Upper lobe of left lung (tissue), 6 donors: ENCODE results near the gene PLCH2. TPM values are rescaled to one million over a fixed set of nuclear protein-coding genes. Genes with fewer than 3 reads are reported as not detected.

Experiments
- ATAC-seq, 2 donors: fragments of 200-7000 bp; cut with Tn5 transposase; one replicate each; pipeline ENCODE4 v1.9.1; 2022; ENCODE audit warnings: mild to moderate bottlenecking in 2 of 2, moderate library complexity in 2 of 2; ENCODE audit not compliant: low FRiP score in 2 of 2
- DNase-seq, 2 donors: peaks; one replicate each; pipeline ENCODE4 v3.0.0-alpha.2; 2019 to 2020
- H3K27ac ChIP-seq, 4 donors: fragments of 200-600 bp; sonication (generic); one replicate each; pipeline ENCODE4 v1.5.1; 2016 to 2019
- H3K27me3 ChIP-seq, 4 donors: fragments of 200-600 bp; sonication (generic); one replicate each; pipeline ENCODE4 v1.5.1; 2017 to 2019
- H3K36me3 ChIP-seq, 4 donors: fragments of 200-600 bp; sonication (generic); one replicate each; pipeline ENCODE4 v1.5.1; 2016 to 2019
- H3K4me1 ChIP-seq, 4 donors: fragments of 200-600 bp; sonication (generic); one replicate each; pipeline ENCODE4 v1.5.1; 2018 to 2019
- H3K4me3 ChIP-seq, 4 donors: fragments of 200-600 bp; sonication (generic); one replicate each; pipeline ENCODE4 v1.5.1; 2017 to 2019; ENCODE audit warnings: mild to moderate bottlenecking in 2 of 4, moderate library complexity in 1 of 4
- H3K9me3 ChIP-seq, 4 donors: fragments of 200-600 bp; sonication (generic); one replicate each; pipeline ENCODE4 v1.5.1; 2018 to 2019
- CTCF ChIP-seq, 6 experiments: fragments of 450-650 bp in 4 of 6; fragments of 200-600 bp in 2 of 6; sonication (generic) in 2 of 6; IDR thresholded peaks; one replicate each; pipeline ENCODE4 v1.5.1; 2016 to 2019; ENCODE audit warnings: antibody characterized with exemption in 6 of 6
- EP300 ChIP-seq, 4 donors: sonication (generic); formaldehyde crosslinking; IDR thresholded peaks; one replicate each; pipeline ENCODE4 v1.5.1; 2017; ENCODE audit warnings: antibody characterized with exemption in 4 of 4, control low read depth in 2 of 4
- POLR2A ChIP-seq, 4 donors: fragments of 450-650 bp; IDR thresholded peaks; one replicate each; pipeline ENCODE4 v1.5.1; 2016 to 2017; ENCODE audit warnings: antibody characterized with exemption in 4 of 4, mild to moderate bottlenecking in 2 of 4
- POLR2AphosphoS5 ChIP-seq, 2 donors: sonication (generic); formaldehyde crosslinking; IDR thresholded peaks; one replicate each; pipeline ENCODE4 v1.5.1; 2017; ENCODE audit warnings: antibody characterized with exemption in 2 of 2
- WGBS, 2 donors: methylation state at CpG; one replicate each; pipeline ENCODE4 v1.1.5; 2017 to 2018; 5-methylcytosine and 5-hydroxymethylcytosine counted together
- total RNA-seq, 6 donors: library from RNA; depleted of rRNA in 4 of 6; stranded (reverse); fragments of >200 nt in 4 of 6; gene quantifications; one replicate each; pipeline versions ENCODE4 v1.1.0 to v1.2.1, GENCODE V29; 2016 to 2021
- donor health status: DM: no; HTN: no; CAD: no; lungs with moderate emphysema.
- donor health status: DM: no; HTN: yes; CAD: no; lungs with severe emphysema.

Gene PLCH2
- total RNA-seq, 6 donors from 2014 or later: 1.5 to 7.3 (median 3.4) TPM

GRCh38 chr1:2483970-2484369 lies 7.9 kb downstream of the PLCH2 start:
- no peak for TF ChIP-seq POLR2A (IDR thresholded peaks at IDR 0.05)
- no peaks in the 10 kb centered on the region for H3K36me3 ChIP-seq
- no peak overlapping the region for H3K27ac ChIP-seq
- peaks cover 0 to 10% (median 3%) of the 10 kb centered on the region in 4 donors for H3K9me3 ChIP-seq
- no peak for ATAC-seq
- no peaks in the 10 kb centered on the region for H3K4me1 ChIP-seq
- H3K4me3 ChIP-seq: no peak overlapping the region
- DNase-seq: no peak
- H3K27me3 ChIP-seq: no peaks in the 10 kb centered on the region
- WGBS, 2 donors: 85 to 86% methylated on average over 7 to 16 of the region's 16 CpGs

GRCh38 chr1:2486041-2486440 lies 10.0 kb downstream of the PLCH2 start:
- no peak for DNase-seq
- TF ChIP-seq POLR2AphosphoS5 (IDR thresholded peaks at IDR 0.05) (no peak), EP300 (IDR thresholded peaks at IDR 0.05) (no peak), CTCF (IDR thresholded peaks at IDR 0.05) (no peak), POLR2A (IDR thresholded peaks at IDR 0.05) (no peak)
- no peak overlapping the region for H3K4me3 ChIP-seq
- no peak overlapping the region for H3K27ac ChIP-seq
- WGBS, 2 donors: 84% methylated on average over 4 of the region's 4 CpGs; no CpG with 5 or more reads in 1 of the 2 donors
- peaks cover 0 to 14% (median 3%) of the 10 kb centered on the region in 4 donors for H3K9me3 ChIP-seq
- no peaks in the 10 kb centered on the region for H3K4me1 ChIP-seq
- no peak for ATAC-seq
- no peaks in the 10 kb centered on the region for H3K27me3 ChIP-seq
- H3K36me3 ChIP-seq: no peaks in the 10 kb centered on the region

GRCh38 chr1:2486558-2486957 lies 10.5 kb downstream of the PLCH2 start:
- Histone ChIP-seq H3K9me3 (peaks cover 0 to 14% (median 3%) of the 10 kb centered on the region in 4 donors), H3K27ac (no peak overlapping the region), H3K27me3 (no peaks in the 10 kb centered on the region), H3K4me1 (no peaks in the 10 kb centered on the region), H3K4me3 (no peak overlapping the region), H3K36me3 (no peaks in the 10 kb centered on the region)
- 93% methylated on average over 6 of the region's 9 CpGs; no CpG with 5 or more reads in 1 of the 2 donors for WGBS, 2 donors
- no peak for ATAC-seq
- no peak for TF ChIP-seq CTCF (IDR thresholded peaks at IDR 0.05)
- no peak for TF ChIP-seq EP300 (IDR thresholded peaks at IDR 0.05)
- no peak for TF ChIP-seq POLR2AphosphoS5 (IDR thresholded peaks at IDR 0.05)
- TF ChIP-seq POLR2A (IDR thresholded peaks at IDR 0.05): no peak
- no peak for DNase-seq

GRCh38 chr1:2488688-2489087 lies 12.6 kb downstream of the PLCH2 start:
- H3K4me1 ChIP-seq: no peaks in the 10 kb centered on the region
- peaks cover 0 to 14% (median 3%) of the 10 kb centered on the region in 4 donors for H3K9me3 ChIP-seq
- no peak overlapping the region for H3K27ac ChIP-seq
- WGBS, 2 donors: 72 to 90% methylated on average over 2 of the region's 2 CpGs
- no peak for ATAC-seq
- TF ChIP-seq POLR2AphosphoS5 (IDR thresholded peaks at IDR 0.05) (no peak), POLR2A (IDR thresholded peaks at IDR 0.05) (no peak), EP300 (IDR thresholded peaks at IDR 0.05) (no peak), CTCF (IDR thresholded peaks at IDR 0.05) (no peak)
- no peak for DNase-seq
- H3K27me3 ChIP-seq: no peaks in the 10 kb centered on the region
- H3K4me3 ChIP-seq: no peak overlapping the region
- H3K36me3 ChIP-seq: no peaks in the 10 kb centered on the region

GRCh38 chr1:2489615-2490014 lies 13.5 kb downstream of the PLCH2 start:
- ATAC-seq: no peak
- DNase-seq: no peak
- 85 to 89% methylated on average over 14 of the region's 14 CpGs for WGBS, 2 donors
- H3K4me3 ChIP-seq: no peak overlapping the region
- no peak overlapping the region for H3K27ac ChIP-seq
- no peaks in the 10 kb centered on the region for H3K36me3 ChIP-seq
- H3K4me1 ChIP-seq: no peaks in the 10 kb centered on the region
- TF ChIP-seq POLR2AphosphoS5 (IDR thresholded peaks at IDR 0.05) (no peak), CTCF (IDR thresholded peaks at IDR 0.05) (no peak), POLR2A (IDR thresholded peaks at IDR 0.05) (no peak), EP300 (IDR thresholded peaks at IDR 0.05) (no peak)
- H3K9me3 ChIP-seq: peaks cover 0 to 14% (median 3%) of the 10 kb centered on the region in 4 donors
- H3K27me3 ChIP-seq: no peaks in the 10 kb centered on the region
